Activated CD4-positive, alpha-beta T cell treated with anti-CD3 and anti-CD28 coated beads for 36 hours (primary cell): Measurements from ENCODE around the gene PLEKHM3. TPM values are rescaled to one million over a fixed set of nuclear protein-coding genes. Genes with fewer than 3 reads are reported as not detected.

Experiments
- ATAC-seq: fragments of 200-7000 bp; cut with Tn5 transposase; one replicate; pipeline ENCODE4 v1.10.0; 2021; ENCODE audit warnings: mild to moderate bottlenecking, moderate library complexity
- CTCF ChIA-PET: fragments of 350-600 bp; sonication (Branson Sonifier 250); formaldehyde crosslinking; loops from one replicate; lab custom pipeline; 2021; ENCODE audit warnings: antibody characterized with exemption; lab: Charles Lee
- POLR2A ChIA-PET: fragments of 350-600 bp; sonication (Branson Sonifier 250); formaldehyde crosslinking; loops from one replicate; lab custom pipeline; 2021; ENCODE audit warnings: antibody characterized with exemption, inconsistent platforms; lab: Charles Lee
- DNase-seq: peaks from one replicate; pipeline ENCODE4 v3.0.0-alpha.2; 2020
- H3K27ac Mint-ChIP-seq: one replicate; pipeline ENCODE4 v1.8.0; 2021; ENCODE audit warnings: mixed read lengths
- H3K27me3 Mint-ChIP-seq: one replicate; pipeline ENCODE4 v1.8.0; 2021; ENCODE audit warnings: mixed read lengths
- H3K36me3 Mint-ChIP-seq: one replicate; pipeline ENCODE4 v1.8.0; 2021; ENCODE audit warnings: low read depth, mixed read lengths
- H3K4me1 Mint-ChIP-seq: one replicate; pipeline ENCODE4 v1.8.0; 2021; ENCODE audit warnings: mixed read lengths
- H3K4me3 Mint-ChIP-seq: one replicate; pipeline ENCODE4 v1.8.0; 2021; ENCODE audit warnings: mild to moderate bottlenecking, moderate library complexity, mixed read lengths
- H3K9me3 Mint-ChIP-seq: one replicate; pipeline ENCODE4 v1.8.0; 2021; ENCODE audit warnings: low read depth, mixed read lengths
- intact Hi-C, 2 experiments: fragments of 100-400 bp; cut with DNase I in 1 of 2; cut with micrococcal nuclease in 1 of 2; formaldehyde crosslinking; loops; one replicate each; pipeline versions ENCODE4 v1.14.2 to v1.15.1; 2022 to 2024; cut with DNase I, micrococcal nuclease
- total RNA-seq, 2 experiments: library from RNA; stranded (reverse); gene quantifications; one replicate each; pipeline ENCODE4 v1.2.3, GENCODE V29; 2021

The PLEKHM3 gene
- total RNA-seq, 2 experiments from 2014 or later, result 4.5 to 5.2 TPM

DNA sequence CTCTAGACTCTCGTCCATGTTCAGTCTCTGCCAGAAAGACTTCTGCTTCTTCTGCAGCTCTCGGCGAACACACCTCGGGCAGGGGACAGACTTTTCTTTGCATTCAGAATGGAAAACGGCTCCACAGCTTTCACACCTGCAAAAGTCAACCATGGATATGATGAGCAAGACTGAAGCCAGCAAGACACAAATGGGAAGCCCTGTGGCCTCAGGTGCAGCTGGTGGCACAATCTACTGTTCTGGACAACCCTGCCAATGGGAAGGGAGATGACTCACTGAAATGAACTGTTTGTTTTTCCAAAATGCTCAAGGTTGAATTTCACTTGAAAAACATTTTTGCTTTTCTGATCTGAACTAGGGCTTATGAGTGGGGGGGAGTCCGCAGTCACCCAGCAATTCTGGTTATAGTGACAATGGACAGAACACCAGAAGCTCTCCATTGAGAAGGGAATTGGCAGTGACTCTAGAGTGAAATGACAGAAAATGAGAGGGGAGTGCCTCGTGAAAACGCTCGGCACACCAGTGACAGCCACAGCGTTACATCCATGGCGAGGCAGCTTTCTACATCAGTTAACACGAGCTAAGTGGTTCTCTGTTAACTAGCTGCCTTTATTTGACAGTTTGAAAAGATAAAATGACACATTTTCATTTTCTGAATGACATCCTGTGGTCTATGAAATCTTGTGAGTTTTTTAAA, 196.8 kb downstream of the PLEKHM3 start:
- intact Hi-C loops, result no loop called here
- Mint-ChIP-seq H3K4me1 (peaks cover 8% of the 10 kb centered on the region), H3K36me3 (peaks cover 7% of the 10 kb centered on the region), H3K27ac (peak overlapping the region; percentile 19), H3K27me3 (no peaks in the 10 kb centered on the region), H3K9me3 (no peaks in the 10 kb centered on the region), H3K4me3 (no peak overlapping the region)
- POLR2A ChIA-PET, result no interaction called here
- DNase-seq, result no peak
- CTCF ChIA-PET, result no interaction called here
- ATAC-seq, result no peak

DNA sequence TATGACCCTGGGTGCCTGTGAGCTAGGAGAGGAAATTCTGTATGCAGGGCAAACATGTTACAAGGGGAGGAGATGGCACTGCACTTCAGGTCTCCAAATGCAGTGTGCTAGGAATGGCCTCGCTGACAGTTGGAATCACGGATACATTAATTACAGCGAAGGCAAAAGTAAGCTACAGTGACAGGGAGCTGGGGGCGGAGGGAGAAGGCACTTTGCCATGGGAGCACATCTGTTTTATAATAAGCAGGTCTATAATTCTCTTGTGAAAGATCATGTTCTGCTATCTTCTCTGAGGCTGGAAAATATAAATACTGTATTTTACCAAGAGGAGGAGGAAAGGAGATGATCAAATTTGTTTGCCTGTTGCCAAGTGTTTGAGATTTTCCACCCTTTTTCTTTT, 199.3 kb downstream of the PLEKHM3 start:
- peaks cover 7% of the 10 kb centered on the region for H3K36me3 Mint-ChIP-seq
- no peak overlapping the region for H3K27ac Mint-ChIP-seq
- peaks cover 2% of the 10 kb centered on the region for H3K4me1 Mint-ChIP-seq
- POLR2A ChIA-PET, result no interaction called here
- DNase-seq, result no peak
- H3K9me3 Mint-ChIP-seq, result no peaks in the 10 kb centered on the region
- no peak overlapping the region for H3K4me3 Mint-ChIP-seq
- intact Hi-C loops, result no loop called here
- ATAC-seq, result no peak
- CTCF ChIA-PET, result interaction anchor here (0.7 kb wide), 1 partner anchor 353 kb away, joined by 3 read pairs; no protein-coding TSS in a partner anchor
- no peaks in the 10 kb centered on the region for H3K27me3 Mint-ChIP-seq

DNA sequence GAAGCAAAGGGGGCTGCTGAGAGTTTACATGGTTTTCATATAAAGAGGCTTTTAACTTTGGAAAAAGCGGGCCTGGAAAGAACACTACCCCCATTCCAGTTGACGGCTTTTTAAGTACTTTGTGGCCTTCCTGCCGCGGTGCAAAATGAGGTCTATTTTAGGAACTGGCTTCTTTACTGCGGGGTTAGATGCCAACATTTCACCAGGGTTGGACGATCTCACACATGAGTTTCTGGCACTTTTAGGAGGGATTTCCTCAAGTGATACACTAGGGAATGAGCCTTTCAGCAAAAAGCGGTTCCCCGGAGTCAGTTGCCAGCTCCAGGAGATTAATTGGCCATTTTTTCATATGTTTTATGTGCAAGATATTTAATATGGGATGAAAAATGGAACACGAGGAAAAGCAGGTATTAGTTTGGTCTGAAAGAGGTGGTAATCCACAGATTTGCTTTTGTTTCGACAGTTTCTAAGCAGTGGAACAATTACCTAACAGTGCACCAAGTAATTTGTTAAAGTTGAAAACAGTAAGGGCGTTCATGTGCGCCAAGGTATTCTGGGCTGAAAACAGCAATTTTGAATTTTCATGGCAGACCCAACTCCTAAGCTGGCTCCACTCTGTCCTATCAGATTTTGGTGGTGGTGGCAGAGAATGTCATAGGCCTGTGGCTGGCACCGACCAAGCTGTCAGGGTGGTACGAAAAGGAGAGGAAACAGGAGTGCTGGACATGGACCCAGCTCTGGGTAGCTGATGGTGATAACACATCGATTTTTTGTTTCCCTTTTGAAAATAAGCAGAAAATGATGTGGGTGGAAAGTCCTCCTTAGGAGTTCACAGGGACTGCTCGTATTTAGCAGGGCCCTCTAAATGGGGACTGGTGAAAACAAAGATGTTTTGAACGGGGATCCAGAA, 200.0 kb downstream of the PLEKHM3 start:
- DNase-seq, result no peak
- H3K27ac Mint-ChIP-seq, result no peak overlapping the region
- H3K36me3 Mint-ChIP-seq, result peaks cover 7% of the 10 kb centered on the region
- peaks cover 2% of the 10 kb centered on the region for H3K4me1 Mint-ChIP-seq
- H3K4me3 Mint-ChIP-seq, result no peak overlapping the region
- ChIA-PET POLR2A (no interaction called here), CTCF (interaction anchor here (0.7 kb wide), 1 partner anchor 352 kb away, joined by 3 read pairs; no protein-coding TSS in a partner anchor)
- no peak for ATAC-seq
- intact Hi-C loops, result no loop called here
- no peaks in the 10 kb centered on the region for H3K9me3 Mint-ChIP-seq
- H3K27me3 Mint-ChIP-seq, result no peaks in the 10 kb centered on the region

DNA sequence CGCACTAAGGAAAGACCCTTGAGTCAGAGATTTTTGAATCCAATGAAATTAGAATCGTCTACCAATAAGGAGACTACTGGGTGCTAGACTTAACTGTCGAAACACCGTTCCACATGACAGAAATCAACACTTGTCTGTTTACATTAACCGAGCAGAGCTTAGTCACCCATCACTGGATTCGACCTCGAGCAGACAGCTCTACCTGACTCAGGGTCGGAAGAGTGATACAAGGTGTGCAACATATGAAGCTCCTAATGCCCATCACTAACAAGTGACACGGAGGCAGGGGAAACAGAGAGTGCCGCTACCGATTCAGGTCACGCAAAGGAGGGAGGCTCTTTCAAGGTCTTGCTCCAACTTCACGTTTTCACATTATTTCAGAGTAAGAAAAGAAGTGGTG, 201.5 kb downstream of the PLEKHM3 start:
- no peak overlapping the region for H3K4me3 Mint-ChIP-seq
- ATAC-seq (no peak), DNase-seq (no peak)
- H3K27me3 Mint-ChIP-seq, result no peaks in the 10 kb centered on the region
- ChIA-PET CTCF (no interaction called here), POLR2A (no interaction called here)
- peaks cover 7% of the 10 kb centered on the region for H3K36me3 Mint-ChIP-seq
- H3K9me3 Mint-ChIP-seq, result no peaks in the 10 kb centered on the region
- H3K4me1 Mint-ChIP-seq, result peaks cover under 1% of the 10 kb centered on the region
- intact Hi-C loops, result no loop called here
- no peak overlapping the region for H3K27ac Mint-ChIP-seq

DNA sequence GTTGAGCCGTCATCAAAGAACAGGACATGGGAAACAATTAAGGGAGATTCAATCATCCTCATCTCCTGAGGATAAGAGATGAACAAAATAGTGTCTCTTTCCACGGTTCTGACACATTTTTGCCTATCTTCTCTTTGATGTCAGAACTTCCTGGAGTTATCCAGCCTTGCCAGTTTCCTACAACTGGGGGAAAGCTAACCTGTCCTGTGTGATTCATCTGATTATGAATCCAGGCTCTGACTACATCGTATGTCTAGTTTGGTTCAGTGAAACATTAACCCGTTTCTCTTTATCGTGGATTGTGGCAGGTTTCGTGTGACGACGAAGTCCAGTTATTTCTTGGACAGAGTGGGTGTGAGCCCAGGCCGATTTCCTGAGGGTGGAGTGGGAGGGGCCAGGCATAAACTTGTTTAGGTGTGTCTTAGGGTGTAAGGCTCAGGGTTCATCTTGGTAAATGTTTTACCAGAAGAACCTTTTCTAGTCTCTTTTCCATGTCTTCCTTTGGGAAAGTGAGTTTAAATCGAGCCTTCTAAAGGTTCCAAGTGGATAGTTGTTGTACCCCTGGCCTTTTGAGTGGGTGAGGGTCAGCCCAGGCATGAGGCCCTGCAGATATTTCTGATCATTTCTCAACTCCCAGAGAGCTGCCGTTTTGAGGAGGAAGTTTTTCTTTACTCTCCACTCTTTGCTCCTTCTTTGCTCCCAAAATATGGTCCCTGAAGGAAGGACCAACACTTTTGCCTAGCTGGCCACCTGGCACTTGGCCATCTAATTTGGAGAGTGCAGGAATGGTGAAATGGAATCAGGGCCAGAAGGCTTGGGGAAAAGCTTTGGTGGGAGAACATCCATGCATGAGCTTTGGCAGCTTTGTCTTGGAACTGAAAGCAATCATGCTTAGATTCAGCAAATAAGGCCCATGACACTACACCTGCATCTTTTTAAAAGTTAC, 205.2 kb downstream of the PLEKHM3 start:
- CTCF ChIA-PET, result interaction anchor here (0.6 kb wide), 1 partner anchor 19 kb away, joined by 3 read pairs; no protein-coding TSS in a partner anchor
- Mint-ChIP-seq H3K36me3 (peaks cover 5% of the 10 kb centered on the region), H3K4me3 (no peak overlapping the region), H3K27me3 (no peaks in the 10 kb centered on the region), H3K27ac (no peak overlapping the region), H3K9me3 (no peaks in the 10 kb centered on the region), H3K4me1 (no peaks in the 10 kb centered on the region)
- DNase-seq, result no peak
- ATAC-seq, result no peak
- intact Hi-C loops, result no loop called here
- POLR2A ChIA-PET, result no interaction called here

DNA sequence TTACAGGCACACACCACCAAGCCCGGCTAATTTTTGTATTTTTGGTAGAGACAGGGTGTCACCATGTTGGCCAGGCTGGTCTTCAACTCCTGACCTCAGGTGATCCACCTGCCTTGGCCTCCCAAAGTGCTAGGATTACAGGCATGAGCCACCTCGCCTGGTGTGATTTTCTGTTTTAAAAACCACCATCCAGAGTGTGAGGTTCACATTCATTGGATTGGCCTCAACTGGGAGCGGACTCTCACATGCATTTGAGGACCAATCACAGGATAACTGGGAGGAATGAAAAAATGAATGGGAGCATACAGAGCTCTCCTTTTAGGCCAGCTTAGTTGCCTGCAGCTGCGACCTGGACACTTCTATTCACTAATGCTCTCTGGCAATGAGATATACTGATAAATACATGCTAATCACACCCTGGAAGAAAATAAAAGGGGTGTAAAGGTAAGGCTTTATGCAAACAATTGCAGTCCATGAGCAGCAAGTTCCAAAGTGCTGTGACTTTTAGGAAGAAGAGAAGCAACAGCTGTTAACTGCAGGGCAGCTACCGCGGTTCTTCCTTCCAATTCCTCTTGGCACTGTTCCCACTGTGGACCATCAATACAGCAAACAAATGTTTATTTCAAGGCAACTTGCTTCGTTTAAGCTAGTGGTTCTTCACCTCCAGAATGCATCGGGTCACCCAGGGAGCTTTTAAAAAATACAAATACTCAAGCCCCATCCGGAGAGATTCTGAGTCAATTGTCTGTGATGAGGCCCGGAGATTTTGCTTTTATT, 206.1 kb downstream of the PLEKHM3 start:
- ChIA-PET CTCF (interaction anchor here (0.6 to 1.0 kb wide), 2 partner anchors 11 to 18 kb away, joined by 3 read pairs; no protein-coding TSS in a partner anchor), POLR2A (no interaction called here)
- H3K27me3 Mint-ChIP-seq, result no peaks in the 10 kb centered on the region
- ATAC-seq (no peak), DNase-seq (no peak)
- peaks cover 4% of the 10 kb centered on the region for H3K36me3 Mint-ChIP-seq
- intact Hi-C loops, result no loop called here
- no peak overlapping the region for H3K27ac Mint-ChIP-seq
- no peaks in the 10 kb centered on the region for H3K9me3 Mint-ChIP-seq
- no peaks in the 10 kb centered on the region for H3K4me1 Mint-ChIP-seq
- H3K4me3 Mint-ChIP-seq, result no peak overlapping the region

DNA sequence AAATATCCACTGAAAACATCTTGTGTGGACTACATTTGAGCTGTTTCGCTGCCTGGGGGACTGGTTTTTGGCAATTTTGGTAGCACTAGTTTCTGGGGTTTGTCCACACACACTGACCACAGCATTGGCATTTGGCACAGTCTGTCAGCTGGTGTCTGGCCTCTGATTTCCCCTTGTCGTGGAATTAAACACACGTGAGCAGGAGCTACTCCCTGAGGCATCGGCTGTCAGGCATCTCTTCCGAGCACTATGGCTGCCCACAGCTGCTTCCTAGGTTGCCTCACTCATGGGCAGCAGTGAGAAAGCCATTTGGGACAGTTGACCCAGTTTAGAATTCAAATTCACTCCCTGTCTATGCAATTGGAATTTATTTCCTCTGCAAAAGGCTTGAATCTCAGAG, 208.8 kb downstream of the PLEKHM3 start:
- H3K9me3 Mint-ChIP-seq, result no peaks in the 10 kb centered on the region
- H3K36me3 Mint-ChIP-seq, result no peaks in the 10 kb centered on the region
- CTCF ChIA-PET, result interaction anchor here (0.6 to 0.8 kb wide), 2 partner anchors 33 to 75 kb away, joined by 3 read pairs; no protein-coding TSS in a partner anchor
- intact Hi-C loops, result no loop called here
- H3K27ac Mint-ChIP-seq, result no peak overlapping the region
- DNase-seq, result no peak
- no peak for ATAC-seq
- no peak overlapping the region for H3K4me3 Mint-ChIP-seq
- no peaks in the 10 kb centered on the region for H3K4me1 Mint-ChIP-seq
- POLR2A ChIA-PET, result no interaction called here
- H3K27me3 Mint-ChIP-seq, result no peaks in the 10 kb centered on the region

DNA sequence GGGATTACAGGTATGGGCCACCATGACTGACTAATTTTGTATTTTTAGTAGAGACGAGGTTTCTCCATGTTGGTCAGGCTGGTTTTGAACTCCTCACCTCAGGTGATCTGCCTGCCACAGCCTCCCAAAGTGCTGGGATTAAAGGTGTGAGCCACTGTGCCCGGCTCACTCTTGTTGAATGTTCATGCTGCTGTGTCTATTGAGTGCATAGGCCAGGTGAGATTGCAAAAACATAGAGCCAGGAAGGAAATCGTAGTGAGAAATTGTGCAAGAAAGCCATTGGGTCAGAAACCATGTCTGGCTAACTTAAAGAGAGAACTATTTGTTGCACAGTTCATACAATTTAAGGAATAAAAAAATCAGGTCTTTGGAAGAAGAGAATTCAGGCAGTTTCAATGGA, 210.1 kb downstream of the PLEKHM3 start:
- Mint-ChIP-seq H3K36me3 (no peaks in the 10 kb centered on the region), H3K27me3 (no peaks in the 10 kb centered on the region), H3K27ac (no peak overlapping the region), H3K9me3 (no peaks in the 10 kb centered on the region), H3K4me3 (no peak overlapping the region), H3K4me1 (no peaks in the 10 kb centered on the region)
- intact Hi-C loops, result no loop called here
- no peak for ATAC-seq
- DNase-seq, result no peak
- ChIA-PET POLR2A (no interaction called here), CTCF (no interaction called here)

DNA sequence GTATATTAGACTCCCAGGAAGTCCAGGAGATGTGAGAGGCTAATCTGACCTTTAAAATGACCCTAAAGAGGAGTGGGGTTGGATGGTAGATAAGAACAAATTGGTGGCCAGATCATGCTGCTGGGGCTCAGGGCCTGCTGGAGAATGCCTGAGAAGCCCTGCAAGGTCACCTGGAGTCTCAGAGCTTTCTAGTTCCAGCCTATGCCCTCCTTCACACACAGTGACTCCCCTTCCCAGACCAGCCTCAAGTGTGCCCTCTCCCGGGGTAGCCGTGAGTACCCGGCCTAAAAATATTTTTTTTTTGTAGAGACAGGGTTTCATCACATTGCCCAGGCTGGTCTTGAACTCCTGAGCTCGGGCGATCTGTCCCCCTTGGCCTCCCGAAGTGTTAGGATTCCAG, 211.4 kb downstream of the PLEKHM3 start:
- CTCF ChIA-PET, result interaction anchor here (0.6 kb wide), 2 partner anchors 62 to 1117 kb away, joined by 3 read pairs; no protein-coding TSS in a partner anchor
- Mint-ChIP-seq H3K36me3 (no peaks in the 10 kb centered on the region), H3K27ac (no peak overlapping the region), H3K4me3 (no peak overlapping the region), H3K4me1 (no peaks in the 10 kb centered on the region), H3K27me3 (no peaks in the 10 kb centered on the region), H3K9me3 (no peaks in the 10 kb centered on the region)
- no peak for ATAC-seq
- intact Hi-C loops, result no loop called here
- POLR2A ChIA-PET, result no interaction called here
- DNase-seq, result no peak

DNA sequence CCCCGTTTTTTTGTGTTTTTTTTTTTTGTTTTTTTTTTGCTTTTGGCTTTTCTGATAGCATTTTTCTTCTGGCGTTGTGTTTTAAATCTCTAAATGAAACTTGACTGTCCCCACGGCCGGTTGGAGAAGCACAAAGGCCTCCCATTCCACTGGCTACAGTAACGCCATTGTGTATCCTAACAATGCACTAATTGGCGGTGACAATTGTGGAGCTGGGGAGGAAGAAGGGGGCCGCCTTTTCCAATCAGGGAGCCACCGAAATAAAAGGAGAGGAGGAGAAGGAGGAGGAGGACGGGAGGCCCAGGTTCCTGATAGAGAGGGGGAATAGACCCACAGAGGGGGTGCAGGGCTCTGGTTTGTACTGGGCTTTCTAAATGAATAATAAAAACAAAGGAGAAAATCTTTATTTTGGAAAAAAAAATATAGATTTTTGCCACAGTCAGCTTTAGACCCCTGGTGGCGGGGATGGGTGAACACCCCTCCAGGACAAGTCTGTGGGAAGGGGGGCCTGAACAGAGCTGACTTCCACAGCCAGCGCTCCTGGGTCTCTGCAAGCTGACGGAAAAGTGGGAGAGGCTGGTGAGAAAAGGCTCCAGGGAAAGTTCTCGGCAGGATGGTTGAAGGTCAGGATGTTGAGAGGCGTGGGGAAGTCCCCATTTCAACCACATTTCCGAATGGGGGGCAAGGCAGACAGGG, 212.0 kb downstream of the PLEKHM3 start:
- intact Hi-C loops, result no loop called here
- POLR2A ChIA-PET, result no interaction called here
- H3K4me1 Mint-ChIP-seq, result no peaks in the 10 kb centered on the region
- no peaks in the 10 kb centered on the region for H3K27me3 Mint-ChIP-seq
- H3K36me3 Mint-ChIP-seq, result no peaks in the 10 kb centered on the region
- no peak for DNase-seq
- H3K9me3 Mint-ChIP-seq, result no peaks in the 10 kb centered on the region
- no peak overlapping the region for H3K4me3 Mint-ChIP-seq
- H3K27ac Mint-ChIP-seq, result no peak overlapping the region
- CTCF ChIA-PET, result interaction anchor here (0.6 kb wide), 2 partner anchors 63 to 1117 kb away, joined by 3 read pairs; no protein-coding TSS in a partner anchor
- ATAC-seq, result no peak
